ENCODE measurements around the gene ESRP2.

ESRP2 gene

DNA sequence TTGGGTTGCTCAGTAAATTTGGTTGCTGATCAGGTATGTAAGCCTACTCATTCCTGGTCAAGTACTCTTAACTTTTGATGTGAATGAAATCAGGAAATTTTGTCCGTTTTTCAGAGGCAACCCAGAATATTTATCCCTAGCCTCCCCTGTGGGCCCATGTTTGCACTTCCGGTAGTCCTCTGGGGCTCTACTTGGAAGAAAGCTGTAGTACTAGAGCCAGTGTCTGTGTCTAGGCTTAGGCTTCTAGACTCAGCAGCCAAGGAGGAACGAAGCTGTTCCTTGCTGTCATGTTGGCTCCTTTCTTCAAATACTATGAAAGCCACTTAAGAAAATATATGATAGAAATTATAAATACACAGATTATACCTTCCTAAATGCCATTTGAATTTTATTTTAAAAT lies 21.2 kb downstream of the ESRP2 start:
- no peak for DNase-seq

DNA sequence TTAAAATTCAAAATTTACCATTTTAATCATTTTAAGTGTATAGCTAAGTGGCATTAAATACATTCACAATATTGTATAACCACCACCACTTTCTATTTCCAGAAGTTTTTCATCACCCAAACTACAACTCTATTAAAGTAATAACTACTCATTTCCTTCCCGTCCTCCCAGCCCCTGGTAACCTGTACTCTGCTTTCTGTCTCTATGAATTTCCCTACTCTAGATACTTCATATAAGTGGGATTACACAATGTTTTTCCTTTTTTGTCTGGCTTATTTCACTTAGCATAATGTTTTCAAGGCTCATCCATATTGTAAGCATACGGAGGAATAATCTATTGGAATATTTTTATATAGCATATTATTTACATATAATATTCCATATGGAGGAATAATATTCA lies 29.7 kb downstream of the ESRP2 start:
- no peak for DNase-seq

GRCh38 chr16:68202091-68202519 lies 33.8 kb downstream of the ESRP2 start:
- no peak for DNase-seq

DNA sequence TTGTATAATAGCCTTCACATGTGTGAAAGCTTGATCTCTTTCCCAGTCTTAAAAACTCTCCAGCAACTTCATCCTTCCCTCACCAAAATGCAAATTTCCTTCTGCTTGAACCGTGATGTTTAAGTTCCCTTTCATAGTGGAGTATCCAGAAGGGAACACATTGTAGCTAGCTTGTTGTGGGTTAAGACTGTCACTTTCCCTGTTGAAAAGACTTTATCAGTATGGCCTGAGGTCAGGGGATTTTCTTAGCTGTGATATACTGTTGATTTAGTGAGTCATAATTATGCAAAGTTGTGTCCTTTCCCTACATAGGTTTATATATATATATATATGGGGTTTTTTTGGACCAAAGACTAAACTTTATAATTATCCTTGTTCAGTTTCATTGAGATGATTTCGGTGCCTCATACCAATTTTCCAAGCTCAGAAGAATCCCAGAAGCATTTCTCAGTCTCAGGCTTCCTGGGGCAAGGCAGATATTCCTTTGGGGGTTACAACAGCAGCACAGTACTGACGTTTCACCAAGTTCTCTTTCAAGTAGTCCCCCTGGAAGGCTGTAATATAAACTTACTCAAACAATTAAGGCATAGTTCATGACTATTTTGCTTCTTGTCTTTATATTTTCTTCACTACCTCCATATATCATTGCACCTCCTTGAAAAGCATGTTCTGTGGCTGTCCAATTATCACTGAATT lies 35.7 kb downstream of the ESRP2 start:
- DNase-seq: no peak

DNA sequence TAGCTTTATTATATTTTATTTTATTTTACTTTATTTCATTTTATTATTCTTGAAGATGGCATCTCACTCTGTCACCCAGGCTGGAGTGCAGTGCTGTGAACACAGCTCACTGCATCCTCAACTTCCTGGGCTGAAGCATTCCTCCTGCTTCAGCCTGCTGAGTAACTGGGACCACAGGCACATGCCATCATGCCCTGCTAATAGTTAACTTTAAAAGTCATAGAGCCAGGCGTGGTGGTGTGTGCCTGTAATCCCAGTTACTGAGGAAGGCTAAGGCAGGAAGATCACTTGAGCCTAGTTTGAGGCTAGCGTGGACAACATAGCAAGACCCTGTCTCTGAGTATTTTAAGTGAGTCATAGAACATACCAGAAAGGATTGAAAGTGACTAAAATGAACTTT lies 38.7 kb downstream of the ESRP2 start:
- DNase-seq: no peak

DNA sequence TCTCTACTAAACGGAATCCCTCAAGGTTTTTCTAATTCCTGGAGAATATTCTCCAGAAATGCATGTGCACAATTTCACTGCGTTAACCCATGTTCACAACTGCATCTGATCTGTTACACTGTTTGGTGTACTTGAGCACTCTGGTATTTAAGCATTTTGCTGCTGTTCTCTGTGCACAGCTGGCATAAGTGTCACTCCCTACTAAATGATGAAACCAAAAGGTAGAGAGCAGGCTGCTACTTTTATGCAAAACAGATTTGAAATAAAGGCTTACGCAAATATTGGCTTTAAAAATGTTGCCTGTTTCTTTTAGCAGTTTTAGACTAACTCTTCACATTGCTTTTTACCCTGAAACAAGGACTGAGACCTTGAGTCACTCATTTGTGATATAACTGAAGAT lies 41.7 kb downstream of the ESRP2 start:
- DNase-seq: no peak

DNA sequence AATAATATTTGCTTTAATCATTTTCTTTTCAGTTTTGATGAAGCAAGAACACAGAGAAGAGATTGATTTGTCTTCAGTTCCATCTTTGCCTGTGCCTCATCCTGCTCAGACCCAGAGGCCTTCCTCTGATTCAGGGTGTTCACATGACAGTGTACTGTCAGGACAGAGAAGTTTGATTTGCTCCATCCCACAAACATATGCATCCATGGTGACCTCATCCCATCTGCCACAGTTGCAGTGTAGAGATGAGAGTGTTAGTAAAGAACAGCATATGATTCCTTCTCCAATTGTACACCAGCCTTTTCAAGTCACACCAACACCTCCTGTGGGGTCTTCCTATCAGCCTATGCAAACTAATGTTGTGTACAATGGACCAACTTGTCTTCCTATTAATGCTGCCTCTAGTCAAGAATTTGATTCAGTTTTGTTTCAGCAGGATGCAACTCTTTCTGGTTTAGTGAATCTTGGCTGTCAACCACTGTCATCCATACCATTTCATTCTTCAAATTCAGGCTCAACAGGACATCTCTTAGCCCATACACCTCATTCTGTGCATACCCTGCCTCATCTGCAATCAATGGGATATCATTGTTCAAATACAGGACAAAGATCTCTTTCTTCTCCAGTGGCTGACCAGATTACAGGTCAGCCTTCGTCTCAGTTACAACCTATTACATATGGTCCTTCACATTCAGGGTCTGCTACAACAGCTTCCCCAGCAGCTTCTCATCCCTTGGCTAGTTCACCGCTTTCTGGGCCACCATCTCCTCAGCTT lies 45.0 kb downstream of the ESRP2 start:
- no peak for DNase-seq

DNA sequence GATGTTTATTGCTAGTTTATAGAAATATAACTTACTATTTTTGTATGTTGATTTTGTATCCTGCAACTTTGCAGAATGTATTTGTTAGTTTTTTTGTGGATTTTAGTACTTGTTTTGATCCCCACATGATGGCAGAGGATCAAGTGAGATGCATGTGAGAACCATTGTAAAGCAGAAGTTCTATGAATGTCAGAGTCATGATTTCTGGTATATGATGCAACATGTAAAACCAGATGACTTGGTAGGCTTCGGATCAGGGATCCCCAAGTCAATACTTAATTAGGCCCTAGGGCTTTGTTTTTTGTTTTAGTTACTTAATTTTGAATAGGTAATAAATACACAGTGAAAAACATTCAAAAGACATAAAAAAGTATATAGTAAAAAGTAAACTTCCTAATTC lies 45.8 kb downstream of the ESRP2 start:
- DNase-seq: no peak

DNA sequence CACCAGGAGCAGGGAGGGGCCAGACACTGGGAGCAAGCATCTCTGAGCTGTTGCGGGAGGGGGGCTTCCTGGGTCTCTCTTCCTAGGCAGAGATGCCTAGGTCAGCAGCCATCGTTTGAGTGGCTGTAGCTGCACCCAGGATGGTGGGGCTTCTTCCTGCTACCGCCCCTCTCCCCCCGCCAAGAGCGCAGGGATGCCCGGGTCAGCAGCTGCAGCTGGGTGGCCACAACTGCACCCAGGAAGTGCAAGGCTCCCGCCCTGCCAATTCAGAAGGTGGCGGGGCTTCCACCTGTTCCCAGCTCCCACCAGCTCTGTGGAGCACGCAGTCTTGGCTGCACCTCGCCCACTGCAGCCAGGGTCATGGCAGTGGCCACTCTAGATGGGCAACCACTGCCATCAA lies 47.8 kb downstream of the ESRP2 start:
- DNase-seq: no peak

DNA sequence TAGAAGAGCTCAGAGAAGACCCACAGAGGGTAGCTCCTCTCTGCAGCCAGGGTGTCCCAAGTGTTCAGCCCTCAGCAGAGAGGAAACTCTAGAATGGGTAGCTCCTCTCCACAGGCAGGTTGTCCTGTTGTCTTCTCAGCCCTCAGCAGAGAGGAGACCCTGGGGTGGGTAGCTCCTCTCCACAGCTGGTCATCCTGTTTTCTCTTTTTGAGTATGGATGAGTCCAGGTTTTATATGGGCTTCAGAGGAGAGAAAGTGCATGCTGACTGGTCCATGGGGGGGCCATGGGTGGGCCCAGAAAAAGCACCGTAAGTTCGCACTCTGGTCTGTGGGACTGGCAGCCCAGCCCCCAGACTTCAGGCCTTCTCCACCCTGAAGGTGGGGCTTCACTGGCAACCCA lies 48.4 kb downstream of the ESRP2 start:
- no peak for DNase-seq

GRCh38 chr16:68186877-68187276 lies 49.0 kb downstream of the ESRP2 start:
- no peak for DNase-seq

GRCh38 chr16:68183046-68183445 lies 52.9 kb downstream of the ESRP2 start:
- DNase-seq: no peak

- DNase-seq: no peak
These were observed 56.1 kb downstream of the ESRP2 start for GRCh38 chr16:68179855-68180254.

- no peak for DNase-seq
These were observed 56.6 kb downstream of the ESRP2 start for GRCh38 chr16:68179196-68179795.

Measured in activated CD4-positive, alpha-beta T cell treated with anti-CD3 and anti-CD28 coated beads, Interleukin-2, amount 50 U/mL, for 4 hours (primary cell).